ENCODE measurements around the gene PRKAB1. TPM values are rescaled to one million over a fixed set of nuclear protein-coding genes. Genes with fewer than 3 reads are reported as not detected.
"Not testable (repeated sequence)": the region's sequence is repeated elsewhere in the genome, so short reads cannot be mapped to it uniquely, and the experiment has no call there.

PRKAB1 gene
- total RNA-seq (10 to 100 TPM; 23.5 to 48.7 (median 43.3) TPM), polyA plus RNA-seq (10 to 100 TPM; 35.9 to 54.7 TPM), total RNA-seq (18.8 reads per million, percentile 49 among the genes with 10 or more reads in this experiment)

DNA sequence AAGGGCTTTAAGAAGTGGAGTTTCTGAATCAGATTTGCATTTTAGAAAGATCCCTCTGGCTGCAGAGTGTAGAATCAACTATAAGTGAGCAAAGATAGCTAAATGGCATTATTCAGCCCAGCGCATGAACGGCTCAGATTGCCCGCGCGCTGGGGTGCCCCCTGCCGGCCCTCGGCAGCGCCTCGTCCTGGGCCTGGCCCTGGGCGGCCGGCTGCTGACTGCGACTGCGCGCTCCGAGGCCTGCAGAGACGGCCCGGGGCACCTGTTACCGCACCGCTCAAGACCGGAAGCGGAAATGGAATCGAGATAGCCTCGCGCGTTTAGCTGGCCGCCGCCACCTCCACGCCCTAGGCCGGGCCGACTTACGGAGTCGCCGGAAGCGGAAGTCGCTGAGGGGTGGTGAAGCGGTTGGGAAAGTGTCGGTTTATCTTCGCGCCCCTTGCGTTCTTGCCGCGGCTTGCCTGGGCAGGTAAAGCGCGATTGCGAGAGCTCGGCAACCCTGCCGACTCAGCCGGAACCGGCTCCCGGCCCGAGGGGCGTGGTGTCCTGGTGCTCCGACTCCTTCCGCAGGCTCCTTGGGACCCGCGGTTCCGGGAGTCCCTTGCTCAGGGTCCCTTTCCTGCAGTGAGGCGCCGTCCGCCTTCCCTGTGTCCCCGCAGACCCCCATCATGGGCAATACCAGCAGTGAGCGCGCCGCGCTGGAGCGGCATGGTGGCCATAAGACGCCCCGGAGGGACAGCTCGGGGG lies at the start of gene PRKAB1:
Gene PRKAB1 (plus strand): TSS at position 557 of the 747 bp plus-strand sequence. CDS start 112 bp downstream, at position 669.
- Histone ChIP-seq H3K4me3 (ENCODE audit: low read length) (peak within 1 kb of the TSS; percentile 81), H3K27ac (ENCODE audit: low read depth, low read length) (peak within 1 kb of the TSS; percentile 76), H3K9me3 (ENCODE audit: control insufficient read depth in 2 of 3, low read length in 3 of 3) (no peaks in the 10 kb centered on the region), H3K27me3 (ENCODE audit: control insufficient read depth in 2 of 2, insufficient read depth in 2 of 2, low read length in 2 of 2) (no peaks in the 10 kb centered on the region), H3K4me1 (ENCODE audit: control insufficient read depth in 2 of 2, insufficient read depth in 2 of 2, low read length in 2 of 2) (peaks cover 20 to 30% of the 10 kb centered on the region in 2 donors), H3K36me3 (ENCODE audit: control insufficient read depth in 2 of 3, insufficient read depth in 3 of 3, low read length in 3 of 3) (peaks cover 0 to 16% (median 6%) of the 10 kb centered on the region in 3 experiments)
- ChIA-PET CTCF (interaction anchor here (1.3 to 1.5 kb wide), 2 partner anchors 11 to 19 kb away, joined by 4 to 5 read pairs; no protein-coding TSS in a partner anchor), POLR2A (interaction anchor here (0.5 to 2.0 kb wide), 4 partner anchors 8 to 1292 kb away, joined by 3 to 9 read pairs (median 3); partner anchors contain the start of gene SUDS3)
- intact Hi-C loops (cut with micrococcal nuclease) = loop anchor here (1.0 to 10.0 kb wide), 17 partner anchors 8 to 1651 kb away; partner anchors contain the start of genes CIT (in 2 of the 2), RAB35 (in 2 of the 2), WSB2 (in 2 of the 2) and BICDL1 (in 1 of the 2)
- Mint-ChIP-seq H3K27me3 (no peaks in the 10 kb centered on the region), H3K4me1 (peaks cover 27 to 63% (median 55%) of the 10 kb centered on the region in 7 donors), H3K9me3 (no peaks in the 10 kb centered on the region), H3K27ac (peak within 1 kb of the TSS; percentile 77 to 96 (median 92)), H3K36me3 (peaks cover 5 to 28% (median 6%) of the 10 kb centered on the region in 5 donors), H3K4me3 (peak within 1 kb of the TSS; percentile 85 to 98 (median 88))
- DNase-seq (peak; percentile 91 to 96 (median 93)), ATAC-seq (peak; percentile 96)

DNA sequence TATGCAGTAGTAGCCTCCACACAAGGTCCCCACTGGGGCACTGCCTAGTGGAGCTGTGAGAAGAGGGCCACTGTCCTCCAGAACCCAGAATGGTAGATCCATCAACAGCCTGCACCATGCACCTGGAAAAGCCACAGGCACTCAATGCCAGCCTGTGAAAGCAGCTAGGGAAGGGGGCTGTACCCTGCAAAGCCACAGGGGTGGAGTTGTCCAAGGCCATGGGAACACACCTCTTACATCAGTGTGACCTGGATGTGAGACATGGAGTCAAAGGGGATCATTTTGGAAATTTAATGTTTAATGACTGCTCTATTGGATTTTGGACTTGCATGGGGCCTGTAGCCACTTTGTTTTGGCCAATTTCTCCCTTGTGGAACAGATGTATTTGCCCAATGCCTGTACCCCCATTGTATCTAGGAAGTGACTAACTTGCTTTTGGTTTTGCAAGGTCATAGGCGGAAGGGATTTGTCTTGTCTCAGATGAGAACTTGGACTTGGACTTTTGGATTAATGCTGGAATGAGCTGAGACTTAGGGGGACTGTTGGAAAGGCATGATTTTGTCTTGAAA lies 49.5 kb upstream of the PRKAB1 start:
- H3K9me3 Mint-ChIP-seq = peaks cover 1 to 15% (median 6%) of the 10 kb centered on the region in 11 donors
- intact Hi-C loops (cut with micrococcal nuclease); H3K27me3 ChIP-seq (ENCODE audit: control insufficient read depth in 2 of 2, insufficient read depth in 2 of 2, low read length in 2 of 2); ATAC-seq; H3K27ac Mint-ChIP-seq; H3K27ac ChIP-seq (ENCODE audit: low read depth, low read length); H3K36me3 ChIP-seq (ENCODE audit: control insufficient read depth in 2 of 3, insufficient read depth in 3 of 3, low read length in 3 of 3); H3K36me3 Mint-ChIP-seq; CTCF ChIA-PET; H3K4me1 Mint-ChIP-seq; H3K4me3 Mint-ChIP-seq; DNase-seq; H3K9me3 ChIP-seq (ENCODE audit: control insufficient read depth in 2 of 3, low read length in 3 of 3); H3K4me1 ChIP-seq (ENCODE audit: control insufficient read depth in 2 of 2, insufficient read depth in 2 of 2, low read length in 2 of 2); H3K4me3 ChIP-seq (ENCODE audit: low read length): not testable (repeated sequence)
- POLR2A ChIA-PET = interaction anchor here (0.8 kb wide), 1 partner anchor 15 kb away, joined by 3 read pairs; no protein-coding TSS in a partner anchor
- peaks cover 13 to 51% (median 32%) of the 10 kb centered on the region in 5 donors for H3K27me3 Mint-ChIP-seq

- Histone ChIP-seq H3K4me1 (ENCODE audit: control insufficient read depth in 2 of 2, insufficient read depth in 2 of 2, low read length in 2 of 2) (no peaks in the 10 kb centered on the region), H3K27ac (ENCODE audit: low read depth, low read length) (no peak overlapping the region), H3K4me3 (ENCODE audit: low read length) (no peak overlapping the region), H3K9me3 (ENCODE audit: control insufficient read depth in 2 of 3, low read length in 3 of 3) (no peaks in the 10 kb centered on the region), H3K27me3 (ENCODE audit: control insufficient read depth in 2 of 2, insufficient read depth in 2 of 2, low read length in 2 of 2) (no peaks in the 10 kb centered on the region), H3K36me3 (ENCODE audit: control insufficient read depth in 2 of 3, insufficient read depth in 3 of 3, low read length in 3 of 3) (no peaks in the 10 kb centered on the region)
- CTCF ChIA-PET = no interaction called here
- H3K27ac Mint-ChIP-seq = no peak overlapping the region
- H3K4me3 Mint-ChIP-seq = no peak overlapping the region
- peaks cover 1 to 15% (median 6%) of the 10 kb centered on the region in 11 donors for H3K9me3 Mint-ChIP-seq
- no peaks in the 10 kb centered on the region for H3K4me1 Mint-ChIP-seq
- H3K36me3 Mint-ChIP-seq = peaks cover 0 to 8% (median 0%) of the 10 kb centered on the region in 5 donors
- intact Hi-C loops (cut with micrococcal nuclease) = no loop called here
- DNase-seq (no peak), ATAC-seq (no peak)
- H3K27me3 Mint-ChIP-seq = peaks cover 17 to 44% (median 38%) of the 10 kb centered on the region in 5 donors
- POLR2A ChIA-PET = no interaction called here
Measured at GRCh38 chr12:119620490-119620889, 47.4 kb upstream of the PRKAB1 start.

DNA sequence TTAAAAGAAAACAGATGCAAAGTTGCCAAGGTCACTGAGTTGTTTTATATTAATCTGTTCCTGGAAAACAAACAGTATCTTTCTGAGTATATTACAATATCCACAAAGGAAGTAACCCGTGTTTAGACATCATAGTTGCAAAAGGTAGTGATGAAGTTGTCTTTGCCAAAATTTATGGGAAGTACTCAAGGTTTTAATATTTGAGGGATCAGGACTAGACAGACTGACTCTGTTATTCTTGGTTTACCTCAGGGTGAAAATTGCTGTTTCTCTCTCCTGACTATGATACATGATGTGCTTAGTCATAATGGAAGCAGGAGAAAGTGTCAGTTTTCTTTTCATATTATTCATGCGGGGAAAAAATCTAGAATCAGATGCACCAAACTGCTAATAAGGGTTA lies 46.1 kb upstream of the PRKAB1 start:
- POLR2A ChIA-PET = no interaction called here
- Mint-ChIP-seq H3K27me3 (peaks cover 22 to 50% (median 38%) of the 10 kb centered on the region in 5 donors), H3K4me3 (no peak overlapping the region), H3K9me3 (peaks cover 1 to 14% (median 6%) of the 10 kb centered on the region in 11 donors), H3K4me1 (no peaks in the 10 kb centered on the region), H3K27ac (no peak overlapping the region), H3K36me3 (peaks cover 0 to 8% (median 0%) of the 10 kb centered on the region in 5 donors)
- CTCF ChIA-PET = interaction anchor here (0.6 kb wide), 1 partner anchor 214 kb away, joined by 3 read pairs; no protein-coding TSS in a partner anchor
- Histone ChIP-seq H3K27ac (ENCODE audit: low read depth, low read length) (no peak overlapping the region), H3K9me3 (ENCODE audit: control insufficient read depth in 2 of 3, low read length in 3 of 3) (no peaks in the 10 kb centered on the region), H3K36me3 (ENCODE audit: control insufficient read depth in 2 of 3, insufficient read depth in 3 of 3, low read length in 3 of 3) (no peaks in the 10 kb centered on the region), H3K27me3 (ENCODE audit: control insufficient read depth in 2 of 2, insufficient read depth in 2 of 2, low read length in 2 of 2) (no peaks in the 10 kb centered on the region), H3K4me3 (ENCODE audit: low read length) (no peak overlapping the region), H3K4me1 (ENCODE audit: control insufficient read depth in 2 of 2, insufficient read depth in 2 of 2, low read length in 2 of 2) (no peaks in the 10 kb centered on the region)
- no peak for DNase-seq
- intact Hi-C loops (cut with micrococcal nuclease) = no loop called here
- ATAC-seq = no peak

DNA sequence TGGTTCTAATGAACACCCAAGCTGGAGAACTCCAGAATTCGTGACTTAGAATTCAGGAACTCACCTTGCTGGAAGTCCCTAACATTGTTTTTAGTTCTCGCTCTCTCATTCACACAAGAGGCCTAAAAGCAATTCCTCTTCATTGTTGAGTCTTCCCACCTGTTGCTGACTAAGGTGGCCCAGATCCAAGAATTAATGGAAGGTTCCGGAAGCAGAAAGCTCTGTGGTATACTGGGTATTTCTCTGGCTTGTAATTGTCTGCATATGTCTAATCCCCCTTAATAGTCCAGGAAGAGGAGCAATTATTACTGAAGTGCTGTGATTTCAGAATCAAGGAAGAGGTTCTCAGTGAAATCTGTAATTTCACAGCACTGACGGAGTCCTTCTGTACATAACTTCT lies 43.0 kb upstream of the PRKAB1 start:
- Histone ChIP-seq H3K27me3 (ENCODE audit: control insufficient read depth in 2 of 2, insufficient read depth in 2 of 2, low read length in 2 of 2) (no peaks in the 10 kb centered on the region), H3K9me3 (ENCODE audit: control insufficient read depth in 2 of 3, low read length in 3 of 3) (no peaks in the 10 kb centered on the region), H3K4me1 (ENCODE audit: control insufficient read depth in 2 of 2, insufficient read depth in 2 of 2, low read length in 2 of 2) (no peaks in the 10 kb centered on the region), H3K27ac (ENCODE audit: low read depth, low read length) (no peak overlapping the region), H3K4me3 (ENCODE audit: low read length) (no peak overlapping the region), H3K36me3 (ENCODE audit: control insufficient read depth in 2 of 3, insufficient read depth in 3 of 3, low read length in 3 of 3) (no peaks in the 10 kb centered on the region)
- ChIA-PET POLR2A (no interaction called here), CTCF (no interaction called here)
- Mint-ChIP-seq H3K4me3 (no peak overlapping the region), H3K27me3 (peaks cover 20 to 49% (median 25%) of the 10 kb centered on the region in 5 donors), H3K27ac (no peak overlapping the region), H3K4me1 (no peaks in the 10 kb centered on the region), H3K36me3 (no peaks in the 10 kb centered on the region), H3K9me3 (peaks cover 0 to 3% (median 0%) of the 10 kb centered on the region in 11 donors)
- intact Hi-C loops (cut with micrococcal nuclease) = no loop called here
- no peak for ATAC-seq
- no peak for DNase-seq

DNA sequence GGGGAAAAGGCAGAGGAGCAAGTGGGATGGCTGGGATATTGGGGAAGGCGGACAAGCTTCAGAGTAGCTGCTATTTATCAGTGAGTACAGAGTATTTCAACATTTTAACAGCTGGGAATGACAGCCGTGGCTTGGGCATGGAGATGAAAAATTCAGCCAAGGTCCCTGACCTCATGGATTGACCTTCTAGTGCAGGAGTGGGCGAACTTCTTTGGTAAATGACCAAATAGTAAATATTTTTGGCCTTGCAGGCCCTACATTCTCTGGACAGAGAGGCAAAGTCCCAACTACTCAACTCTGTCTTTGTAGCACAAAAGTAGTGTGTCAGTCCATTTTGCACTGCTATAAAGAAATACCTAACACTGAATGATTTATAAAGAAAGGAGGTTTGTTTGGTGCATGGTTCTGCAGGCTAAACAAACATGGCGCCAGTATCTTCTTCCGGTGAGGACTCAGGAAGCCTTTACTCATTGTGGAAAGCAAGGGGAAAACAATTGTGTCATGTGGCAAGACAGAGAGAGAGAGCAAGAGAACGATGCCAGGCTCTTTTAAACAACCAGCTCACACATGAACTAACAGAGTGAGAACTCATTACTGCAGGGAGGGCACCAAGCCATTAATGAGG lies 40.8 kb upstream of the PRKAB1 start:
- no peaks in the 10 kb centered on the region for H3K4me1 ChIP-seq (ENCODE audit: control insufficient read depth in 2 of 2, insufficient read depth in 2 of 2, low read length in 2 of 2)
- no peaks in the 10 kb centered on the region for H3K9me3 ChIP-seq (ENCODE audit: control insufficient read depth in 2 of 3, low read length in 3 of 3)
- ATAC-seq (no peak), DNase-seq (no peak)
- no peaks in the 10 kb centered on the region for H3K27me3 ChIP-seq (ENCODE audit: control insufficient read depth in 2 of 2, insufficient read depth in 2 of 2, low read length in 2 of 2)
- CTCF ChIA-PET = no interaction called here
- Mint-ChIP-seq H3K9me3 (peaks cover 0 to 3% (median 0%) of the 10 kb centered on the region in 11 donors), H3K27me3 (peaks cover 19 to 43% (median 25%) of the 10 kb centered on the region in 5 donors), H3K36me3 (no peaks in the 10 kb centered on the region), H3K4me3 (no peak overlapping the region), H3K27ac (no peak overlapping the region), H3K4me1 (no peaks in the 10 kb centered on the region)
- H3K4me3 ChIP-seq (ENCODE audit: low read length) = no peak overlapping the region
- POLR2A ChIA-PET = no interaction called here
- no peaks in the 10 kb centered on the region for H3K36me3 ChIP-seq (ENCODE audit: control insufficient read depth in 2 of 3, insufficient read depth in 3 of 3, low read length in 3 of 3)
- intact Hi-C loops (cut with micrococcal nuclease) = no loop called here
- no peak overlapping the region for H3K27ac ChIP-seq (ENCODE audit: low read depth, low read length)
